Smooth muscle cell (in vitro differentiated cells): ENCODE data around the gene C17orf78. TPM values are rescaled to one million over a fixed set of nuclear protein-coding genes. Genes with fewer than 3 reads are reported as not detected.
A peak's percentile ranks its signal among the peaks of the same experiment; 100 is the strongest.
"Not testable (repeated sequence)": the region's sequence is repeated elsewhere in the genome, so short reads cannot be mapped to it uniquely, and the experiment has no call there.

Experiments
- DNase-seq: peaks from one replicate; lab custom pipeline; 2025; ENCODE audit not compliant: unreplicated experiment; lab: John Stamatoyannopoulos, UW
- H2AFZ ChIP-seq: fragments of 200-600 bp; sonication (generic); 2 replicates; pipeline ENCODE4 v1.6.0; 2016; ENCODE audit warnings: antibody characterized with exemption, low read depth, mild to moderate bottlenecking
- H3F3A ChIP-seq: fragments of 200-600 bp; sonication (generic); 2 replicates; pipeline ENCODE4 v1.6.0; 2017; ENCODE audit warnings: antibody characterized with exemption, low read depth
- H3K27ac ChIP-seq: fragments of 200-600 bp; sonication (generic); 2 replicates; pipeline ENCODE4 v1.5.1; 2016; ENCODE audit warnings: low read depth, mild to moderate bottlenecking
- H3K27me3 ChIP-seq: fragments of 200-600 bp; sonication (generic); 2 replicates; pipeline ENCODE4 v1.6.1; 2016; ENCODE audit warnings: low read depth, mild to moderate bottlenecking
- H3K36me3 ChIP-seq: fragments of 200-600 bp; sonication (generic); 2 replicates; pipeline ENCODE4 v1.5.1; 2016; ENCODE audit warnings: low read depth
- H3K4me1 ChIP-seq: fragments of 200-600 bp; sonication (generic); 2 replicates; pipeline ENCODE4 v1.5.1; 2016; ENCODE audit warnings: low read depth
- H3K4me2 ChIP-seq: fragments of 200-600 bp; sonication (generic); 2 replicates; pipeline ENCODE4 v1.6.0; 2016; ENCODE audit warnings: mild to moderate bottlenecking
- H3K4me3 ChIP-seq: fragments of 200-600 bp; sonication (generic); 2 replicates; pipeline ENCODE4 v1.5.1; 2016; ENCODE audit warnings: mild to moderate bottlenecking
- H3K79me2 ChIP-seq: fragments of 200-600 bp; sonication (generic); 2 replicates; pipeline ENCODE4 v1.6.0; 2016; ENCODE audit warnings: low read depth, mild to moderate bottlenecking
- H3K9ac ChIP-seq: fragments of 200-600 bp; sonication (generic); 2 replicates; pipeline ENCODE4 v1.6.0; 2016; ENCODE audit warnings: low read depth
- H3K9me3 ChIP-seq: fragments of 200-600 bp; sonication (generic); replicated peaks from 2 replicates; pipeline ENCODE4 v1.5.1; 2016; ENCODE audit warnings: low read depth
- H4K20me1 ChIP-seq: fragments of 200-600 bp; sonication (generic); 2 replicates; pipeline ENCODE4 v1.6.0; 2016; ENCODE audit warnings: low read depth
- CTCF ChIP-seq: fragments of 200-600 bp; sonication (generic); IDR thresholded peaks from 2 replicates; pipeline ENCODE4 v1.5.1; 2017; ENCODE audit warnings: borderline replicate concordance, mild to moderate bottlenecking, antibody characterized with exemption; ENCODE audit not compliant: insufficient read depth, poor library complexity, severe bottlenecking
- WGBS: methylation state at CpG from one replicate; pipeline ENCODE4 v1.1.7; 2016; ENCODE audit warnings: low lambda C conversion rate; 5-methylcytosine and 5-hydroxymethylcytosine counted together
- polyA plus RNA-seq: library from polyadenylated mRNA; unstranded; fragments of >200 nt; fragmentation: Nextera tagmentation; extraction: Ambion mirVana; gene quantifications from 2 replicates; pipeline ENCODE4 v1.2.1, GENCODE V29; 2016
- total RNA-seq: library from RNA; depleted of rRNA; stranded (reverse); fragments of >200 nt; gene quantifications from 2 replicates; pipeline ENCODE4 v1.2.3, GENCODE V29; 2014

C17orf78 gene
- total and polyA plus RNA-seq, 2 experiments from 2014 or later, result not detected

GRCh38 chr17:37340804-37341203 lies 35.0 kb upstream of the C17orf78 start:
- Histone ChIP-seq H3K27me3 (no peaks in the 10 kb centered on the region), H3K79me2 (peaks cover 71% of the 10 kb centered on the region), H3F3A (no peaks in the 10 kb centered on the region), H3K4me2 (no peak overlapping the region), H3K9ac (no peak overlapping the region), H3K4me1 (no peaks in the 10 kb centered on the region), H3K9me3 (no peaks in the 10 kb centered on the region), H3K36me3 (no peaks in the 10 kb centered on the region), H3K27ac (no peak overlapping the region), H3K4me3 (no peak overlapping the region), H4K20me1 (peaks cover 85% of the 10 kb centered on the region), H2AFZ (no peak overlapping the region)
- TF ChIP-seq CTCF, result no peak
- DNase-seq, result no peak
- WGBS, result 79% methylated on average over 2 of the region's 2 CpGs

GRCh38 chr17:37342589-37342988 lies 33.2 kb upstream of the C17orf78 start:
- TF ChIP-seq CTCF, result no peak
- no peaks in the 10 kb centered on the region for H3K36me3 ChIP-seq
- H3K4me2 ChIP-seq, result no peak overlapping the region
- H3K27ac ChIP-seq, result no peak overlapping the region
- no peak overlapping the region for H3K4me3 ChIP-seq
- DNase-seq, result no peak
- H3K79me2 ChIP-seq, result peaks cover 64% of the 10 kb centered on the region
- H4K20me1 ChIP-seq, result peaks cover 93% of the 10 kb centered on the region
- H3K9ac ChIP-seq, result no peak overlapping the region
- H3F3A ChIP-seq, result no peaks in the 10 kb centered on the region
- H3K27me3 ChIP-seq, result no peaks in the 10 kb centered on the region
- H2AFZ ChIP-seq, result no peak overlapping the region
- H3K9me3 ChIP-seq, result no peaks in the 10 kb centered on the region
- no peaks in the 10 kb centered on the region for H3K4me1 ChIP-seq
- 90% methylated on average over 2 of the region's 2 CpGs for WGBS

GRCh38 chr17:37344519-37344918 lies 31.3 kb upstream of the C17orf78 start:
- Histone ChIP-seq H3K4me3 (no peak overlapping the region), H4K20me1 (peaks cover 88% of the 10 kb centered on the region), H3K79me2 (peaks cover 73% of the 10 kb centered on the region), H3K9ac (no peak overlapping the region), H3K9me3 (no peaks in the 10 kb centered on the region), H3K4me2 (no peak overlapping the region), H3F3A (no peaks in the 10 kb centered on the region), H3K36me3 (no peaks in the 10 kb centered on the region), H2AFZ (no peak overlapping the region), H3K27me3 (no peaks in the 10 kb centered on the region), H3K4me1 (no peaks in the 10 kb centered on the region), H3K27ac (no peak overlapping the region)
- 93% methylated on average over 4 of the region's 4 CpGs for WGBS
- DNase-seq, result no peak
- no peak for TF ChIP-seq CTCF

DNA sequence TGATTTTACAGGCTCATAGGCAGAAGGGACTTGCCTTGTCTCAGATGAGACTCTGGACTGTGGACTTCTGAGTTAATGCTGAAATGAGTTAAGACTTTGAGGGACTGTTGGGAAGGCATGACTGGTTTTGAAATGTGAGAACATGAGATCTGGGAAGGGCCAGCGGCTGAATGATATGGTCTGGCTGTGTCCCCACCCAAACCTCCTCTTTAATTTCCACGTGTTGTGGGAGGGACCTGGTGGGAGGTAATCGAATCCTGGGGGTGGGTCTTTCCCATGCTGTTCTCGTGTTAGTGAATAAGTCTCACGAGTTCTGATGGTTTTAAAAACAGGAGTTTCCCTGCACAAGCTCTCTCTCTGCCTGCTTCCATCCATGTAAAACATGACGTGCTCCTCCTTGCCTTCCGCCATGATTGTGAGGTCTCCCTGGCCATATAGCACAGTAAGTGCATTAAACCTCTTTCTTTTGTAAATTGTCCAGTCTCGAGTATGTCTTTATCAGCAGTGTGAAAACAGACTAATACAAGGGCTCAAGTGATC lies 28.9 kb upstream of the C17orf78 start:
- H3K4me1 ChIP-seq, H3K36me3 ChIP-seq, H3K27me3 ChIP-seq, H3K4me2 ChIP-seq, H3K27ac ChIP-seq, H3K9me3 ChIP-seq, H3F3A ChIP-seq, H2AFZ ChIP-seq, DNase-seq, H3K4me3 ChIP-seq, H3K9ac ChIP-seq: not testable (repeated sequence)
- peaks cover 84% of the 10 kb centered on the region for H3K79me2 ChIP-seq
- H4K20me1 ChIP-seq, result peaks cover 77% of the 10 kb centered on the region
- WGBS, result 94% methylated on average over 8 of the region's 8 CpGs

DNA sequence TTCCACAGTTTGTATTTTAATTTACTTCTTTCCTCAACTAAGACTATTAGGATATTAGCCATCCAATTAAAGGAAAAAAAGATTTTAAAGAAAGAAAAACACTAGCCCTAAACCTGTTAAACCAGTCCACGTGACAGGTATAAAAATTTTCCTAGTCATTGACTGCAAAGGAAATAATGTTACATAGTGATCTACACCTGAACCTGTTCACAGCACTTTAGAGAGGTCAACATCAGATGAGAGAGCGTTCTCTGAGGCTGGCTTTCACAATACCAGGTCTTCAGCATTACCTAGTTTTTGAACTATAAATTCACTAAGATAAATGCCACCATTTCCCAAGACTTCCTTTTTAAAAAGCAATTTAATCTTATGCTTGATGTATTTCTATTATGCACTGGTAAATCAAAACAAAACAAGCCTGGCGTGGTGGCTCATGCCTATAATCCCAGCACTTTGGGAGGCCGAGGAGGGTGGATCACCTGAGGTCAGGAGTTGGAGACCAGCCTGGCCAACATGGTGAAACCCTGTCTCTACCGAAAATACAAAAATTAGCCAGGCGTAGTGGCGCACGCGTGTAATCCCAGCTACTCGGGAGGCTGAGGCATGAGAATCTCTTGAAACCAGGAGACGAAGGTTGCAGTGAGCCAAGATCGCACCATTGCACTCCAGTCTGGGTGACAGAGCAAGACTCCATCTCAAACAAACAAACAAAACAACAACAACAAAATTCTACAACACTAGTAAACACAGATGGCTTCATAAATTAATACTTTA lies 18.8 kb upstream of the C17orf78 start:
- H3K9me3 ChIP-seq, result not testable (repeated sequence)
- H3K27ac ChIP-seq, result peak overlapping the region; percentile 40

More for the DNA sequence above, 18.8 kb upstream of the C17orf78 start:
- Histone ChIP-seq H3K79me2 (peaks cover 57% of the 10 kb centered on the region), H3K4me1 (peaks cover 28% of the 10 kb centered on the region), H3K4me2 (peak overlapping the region; percentile 86), H4K20me1 (peaks cover 44% of the 10 kb centered on the region), H3K4me3 (peak overlapping the region; percentile 81)
- not testable (repeated sequence) for H3F3A ChIP-seq, H3K9ac ChIP-seq, DNase-seq, H2AFZ ChIP-seq, H3K36me3 ChIP-seq, H3K27me3 ChIP-seq
- WGBS, result 80% methylated on average over 12 of the region's 12 CpGs
